Activated CD8-positive, alpha-beta T cell treated with anti-CD3 and anti-CD28 coated beads for 36 hours (primary cell): ENCODE data around the gene MON1B. TPM values are rescaled to one million over a fixed set of nuclear protein-coding genes. Genes with fewer than 3 reads are reported as not detected.

Experiments
- ATAC-seq: fragments of 200-7000 bp; cut with Tn5 transposase; one replicate; pipeline ENCODE4 v1.10.0; 2021; ENCODE audit warnings: mild to moderate bottlenecking, moderate library complexity
- CTCF ChIA-PET: fragments of 350-600 bp; sonication (Branson Sonifier 250); formaldehyde crosslinking; loops from one replicate; lab custom pipeline; 2021; ENCODE audit warnings: antibody characterized with exemption; lab: Charles Lee
- POLR2A ChIA-PET: fragments of 350-600 bp; sonication (Branson Sonifier 250); formaldehyde crosslinking; loops from one replicate; lab custom pipeline; 2021; ENCODE audit warnings: antibody characterized with exemption; lab: Charles Lee
- DNase-seq: peaks from one replicate; pipeline ENCODE4 v3.0.0-alpha.2; 2020
- H3K27ac Mint-ChIP-seq: one replicate; pipeline ENCODE4 v1.8.0; 2021; ENCODE audit warnings: mild to moderate bottlenecking, mixed read lengths
- H3K27me3 Mint-ChIP-seq: one replicate; pipeline ENCODE4 v1.8.0; 2021; ENCODE audit warnings: mixed read lengths
- H3K36me3 Mint-ChIP-seq: one replicate; pipeline ENCODE4 v1.8.0; 2021; ENCODE audit warnings: low read depth, mixed read lengths
- H3K4me1 Mint-ChIP-seq: one replicate; pipeline ENCODE4 v1.8.0; 2021; ENCODE audit warnings: low read depth, mixed read lengths
- H3K4me3 Mint-ChIP-seq: one replicate; pipeline ENCODE4 v1.8.0; 2021; ENCODE audit warnings: mild to moderate bottlenecking, moderate library complexity, mixed read lengths
- H3K9me3 Mint-ChIP-seq: one replicate; pipeline ENCODE4 v1.8.0; 2021; ENCODE audit warnings: mixed read lengths
- intact Hi-C: fragments of 100-400 bp; cut with micrococcal nuclease; formaldehyde crosslinking; loops from one replicate; pipeline ENCODE4 v1.10.0; 2022
- total RNA-seq, 2 experiments: library from RNA; stranded (reverse); gene quantifications; one replicate each; pipeline ENCODE4 v1.2.3, GENCODE V29; 2021
- TF ChIP-seq, protein P1 (sequence below): fragments of 200-600 bp; IDR thresholded peaks from one replicate; pipeline ENCODE4 v1.8.0; 2022; ENCODE audit warnings: antibody characterized with exemption, mild to moderate bottlenecking

MON1B gene
- total RNA-seq, 2 experiments from 2014 or later, result 54.3 to 60.5 TPM

- peak; percentile 79 for DNase-seq
- TF ChIP-seq, protein P1, sequence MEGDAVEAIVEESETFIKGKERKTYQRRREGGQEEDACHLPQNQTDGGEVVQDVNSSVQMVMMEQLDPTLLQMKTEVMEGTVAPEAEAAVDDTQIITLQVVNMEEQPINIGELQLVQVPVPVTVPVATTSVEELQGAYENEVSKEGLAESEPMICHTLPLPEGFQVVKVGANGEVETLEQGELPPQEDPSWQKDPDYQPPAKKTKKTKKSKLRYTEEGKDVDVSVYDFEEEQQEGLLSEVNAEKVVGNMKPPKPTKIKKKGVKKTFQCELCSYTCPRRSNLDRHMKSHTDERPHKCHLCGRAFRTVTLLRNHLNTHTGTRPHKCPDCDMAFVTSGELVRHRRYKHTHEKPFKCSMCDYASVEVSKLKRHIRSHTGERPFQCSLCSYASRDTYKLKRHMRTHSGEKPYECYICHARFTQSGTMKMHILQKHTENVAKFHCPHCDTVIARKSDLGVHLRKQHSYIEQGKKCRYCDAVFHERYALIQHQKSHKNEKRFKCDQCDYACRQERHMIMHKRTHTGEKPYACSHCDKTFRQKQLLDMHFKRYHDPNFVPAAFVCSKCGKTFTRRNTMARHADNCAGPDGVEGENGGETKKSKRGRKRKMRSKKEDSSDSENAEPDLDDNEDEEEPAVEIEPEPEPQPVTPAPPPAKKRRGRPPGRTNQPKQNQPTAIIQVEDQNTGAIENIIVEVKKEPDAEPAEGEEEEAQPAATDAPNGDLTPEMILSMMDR, result peak; percentile 74
- ChIA-PET POLR2A (no interaction called here), CTCF (interaction anchor here (0.7 to 3.5 kb wide), 17 partner anchors 8 to 1388 kb away, joined by 3 to 31 read pairs (median 4); no protein-coding TSS in a partner anchor)
- no peaks in the 10 kb centered on the region for H3K9me3 Mint-ChIP-seq
- no peak overlapping the region for H3K27ac Mint-ChIP-seq
- H3K4me1 Mint-ChIP-seq, result no peaks in the 10 kb centered on the region
- H3K36me3 Mint-ChIP-seq, result no peaks in the 10 kb centered on the region
- H3K4me3 Mint-ChIP-seq, result no peak overlapping the region
- ATAC-seq, result peak; percentile 78
- intact Hi-C loops, result no loop called here
- peaks cover 21% of the 10 kb centered on the region for H3K27me3 Mint-ChIP-seq
These were observed 21.2 kb upstream of the MON1B start for GRCh38 chr16:77169650-77170236.

DNA sequence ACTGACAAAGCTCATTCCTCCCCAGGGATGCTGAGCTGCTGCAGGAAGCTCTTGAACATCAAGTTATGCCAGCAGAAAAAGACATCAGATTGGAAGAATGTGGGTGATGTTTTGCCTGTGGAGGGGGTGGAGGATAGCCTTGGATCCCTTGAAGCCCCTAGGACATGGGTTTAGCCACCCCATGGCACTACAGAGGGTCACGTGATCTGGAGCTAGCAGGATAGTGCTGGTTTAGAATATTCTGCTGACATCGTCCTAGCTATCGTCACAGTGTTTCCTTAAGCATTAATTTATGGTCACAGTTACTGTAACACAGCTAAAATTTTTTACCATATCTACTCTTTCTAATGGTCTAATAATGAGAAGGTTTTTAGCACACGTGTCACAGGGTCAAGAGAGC is 20.2 kb upstream of the MON1B start:
- peaks cover 24% of the 10 kb centered on the region for H3K27me3 Mint-ChIP-seq
- no peaks in the 10 kb centered on the region for H3K4me1 Mint-ChIP-seq
- ChIA-PET CTCF (interaction anchor here (0.8 to 3.5 kb wide), 27 partner anchors 9 to 1457 kb away, joined by 3 to 31 read pairs (median 4); partner anchors contain the start of gene MON1B), POLR2A (no interaction called here)
- TF ChIP-seq, protein P1, result no peak
- H3K36me3 Mint-ChIP-seq, result no peaks in the 10 kb centered on the region
- no peak overlapping the region for H3K4me3 Mint-ChIP-seq
- intact Hi-C loops, result no loop called here
- DNase-seq, result no peak
- no peak for ATAC-seq
- H3K9me3 Mint-ChIP-seq, result no peaks in the 10 kb centered on the region
- no peak overlapping the region for H3K27ac Mint-ChIP-seq

- no peak overlapping the region for H3K4me3 Mint-ChIP-seq
- ChIA-PET POLR2A (no interaction called here), CTCF (interaction anchor here (0.6 to 3.5 kb wide), 25 partner anchors 8 to 1655 kb away, joined by 3 to 31 read pairs (median 3); partner anchors contain the start of gene MON1B)
- TF ChIP-seq, protein P1, result peak; percentile 75
- H3K27me3 Mint-ChIP-seq, result peaks cover 30% of the 10 kb centered on the region
- peak; percentile 72 for ATAC-seq
- no peak overlapping the region for H3K27ac Mint-ChIP-seq
- H3K4me1 Mint-ChIP-seq, result no peaks in the 10 kb centered on the region
- H3K9me3 Mint-ChIP-seq, result no peaks in the 10 kb centered on the region
- H3K36me3 Mint-ChIP-seq, result no peaks in the 10 kb centered on the region
- intact Hi-C loops, result loop anchor here (2.0 kb wide), 1 partner anchor 1383 kb away; no protein-coding TSS in a partner anchor
- DNase-seq, result peak; percentile 33
These were observed 19.0 kb upstream of the MON1B start for GRCh38 chr16:77171745-77172635.

DNA sequence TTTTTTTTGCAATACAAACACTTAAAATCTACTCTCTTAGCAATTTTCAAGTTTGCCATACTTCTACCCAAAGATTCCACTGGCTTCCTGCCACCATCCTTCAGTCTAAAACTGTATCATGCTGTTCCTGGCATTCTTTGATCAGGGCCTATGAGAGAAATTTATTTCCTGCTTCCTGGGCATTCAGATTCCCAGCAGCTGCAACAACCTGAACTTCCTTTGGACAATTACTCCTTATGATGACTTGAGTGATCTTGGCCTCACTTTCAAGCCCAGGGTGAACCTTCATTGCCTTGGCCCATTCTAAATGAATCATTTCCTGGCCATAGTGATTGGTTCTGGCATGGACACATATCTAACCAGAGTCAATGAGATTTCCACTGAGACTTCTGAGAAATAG is 18.0 kb upstream of the MON1B start:
- no peaks in the 10 kb centered on the region for H3K36me3 Mint-ChIP-seq
- H3K27ac Mint-ChIP-seq, result no peak overlapping the region
- no peak for ATAC-seq

More for the DNA sequence above, 18.0 kb upstream of the MON1B start:
- ChIA-PET POLR2A (no interaction called here), CTCF (no interaction called here)
- Mint-ChIP-seq H3K27me3 (peaks cover 30% of the 10 kb centered on the region), H3K4me1 (no peaks in the 10 kb centered on the region), H3K4me3 (no peak overlapping the region), H3K9me3 (no peaks in the 10 kb centered on the region)
- TF ChIP-seq, protein P1, result no peak
- no peak for DNase-seq
- intact Hi-C loops, result loop anchor here (2.0 kb wide), 1 partner anchor 1384 kb away; no protein-coding TSS in a partner anchor
